HL-60 (cell line): ENCODE measurements around the gene EXOSC10.

Experiments used
- GABPA ChIP-seq: IDR thresholded peaks from 2 replicates; pipeline ENCODE4 v1.6.1; 2012; ENCODE audit warnings: low read depth
- TF ChIP-seq, protein P1 (sequence below): IDR thresholded peaks from one replicate; pipeline ENCODE4 v1.5.1; 2011; ENCODE audit warnings: low read length, control low read depth, inconsistent platforms; ENCODE audit not compliant: insufficient read depth

DNA sequence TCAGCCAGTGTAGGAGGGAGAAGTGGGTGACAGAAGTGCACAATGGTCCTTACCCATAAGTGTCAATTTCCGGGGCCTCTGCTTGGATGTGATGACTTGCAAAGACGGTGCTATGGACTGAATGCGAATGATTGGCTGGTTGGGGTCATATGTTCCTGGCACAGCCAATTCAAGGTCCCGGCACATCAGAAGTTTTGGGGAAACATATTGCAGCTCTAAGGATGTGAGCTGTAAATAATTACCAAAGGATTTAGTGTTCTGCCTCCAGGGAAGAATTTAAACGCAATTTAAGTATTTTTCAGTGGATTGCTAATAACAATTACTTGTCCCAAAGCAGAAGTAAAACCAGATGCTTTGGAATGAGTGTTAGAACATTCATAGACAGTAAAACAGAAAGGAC lies 26.9 kb upstream of the EXOSC10 start:
- no peak for TF ChIP-seq GABPA
- TF ChIP-seq, protein P1, sequence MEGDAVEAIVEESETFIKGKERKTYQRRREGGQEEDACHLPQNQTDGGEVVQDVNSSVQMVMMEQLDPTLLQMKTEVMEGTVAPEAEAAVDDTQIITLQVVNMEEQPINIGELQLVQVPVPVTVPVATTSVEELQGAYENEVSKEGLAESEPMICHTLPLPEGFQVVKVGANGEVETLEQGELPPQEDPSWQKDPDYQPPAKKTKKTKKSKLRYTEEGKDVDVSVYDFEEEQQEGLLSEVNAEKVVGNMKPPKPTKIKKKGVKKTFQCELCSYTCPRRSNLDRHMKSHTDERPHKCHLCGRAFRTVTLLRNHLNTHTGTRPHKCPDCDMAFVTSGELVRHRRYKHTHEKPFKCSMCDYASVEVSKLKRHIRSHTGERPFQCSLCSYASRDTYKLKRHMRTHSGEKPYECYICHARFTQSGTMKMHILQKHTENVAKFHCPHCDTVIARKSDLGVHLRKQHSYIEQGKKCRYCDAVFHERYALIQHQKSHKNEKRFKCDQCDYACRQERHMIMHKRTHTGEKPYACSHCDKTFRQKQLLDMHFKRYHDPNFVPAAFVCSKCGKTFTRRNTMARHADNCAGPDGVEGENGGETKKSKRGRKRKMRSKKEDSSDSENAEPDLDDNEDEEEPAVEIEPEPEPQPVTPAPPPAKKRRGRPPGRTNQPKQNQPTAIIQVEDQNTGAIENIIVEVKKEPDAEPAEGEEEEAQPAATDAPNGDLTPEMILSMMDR, result no peak
